ENCODE measurements around the gene HARBI1.

DNA sequence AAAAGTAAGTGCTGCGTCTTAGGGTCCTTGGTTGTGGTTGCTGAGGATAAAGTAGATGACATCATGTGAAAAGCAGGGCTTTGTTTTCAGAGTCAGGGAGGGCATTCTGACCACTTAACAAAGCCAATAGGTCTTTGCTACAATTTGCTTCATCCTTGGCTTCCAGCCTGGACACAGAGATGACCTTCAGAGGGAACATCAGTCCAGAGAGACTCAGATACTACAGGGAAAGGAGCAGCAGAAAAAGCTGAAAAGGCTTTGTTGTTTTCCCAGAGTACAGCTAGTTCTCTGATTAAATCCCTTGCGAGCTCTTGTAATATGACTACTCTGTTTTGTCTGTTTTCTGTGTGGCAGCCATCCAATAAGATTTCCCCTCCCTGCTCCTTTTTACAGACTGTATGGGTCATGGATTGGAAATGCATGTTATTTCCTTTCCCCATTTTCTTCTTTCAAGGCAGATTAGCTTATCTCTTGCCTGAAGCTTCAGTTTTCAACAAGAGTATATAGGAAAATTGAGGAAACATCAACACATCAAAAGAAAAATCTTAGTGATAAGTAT is 32.2 kb upstream of the HARBI1 start:
- TF ChIP-seq SUZ12 (IDR thresholded peaks at IDR 0.05; ENCODE audit: extremely low read depth, insufficient read depth, insufficient read length) = no peak
- no peak for TF ChIP-seq YY1 (IDR thresholded peaks at IDR 0.05; ENCODE audit: insufficient read depth, insufficient read length)

All from NT2/D1 (cell line).